Endothelial cell (in vitro differentiated cells): ENCODE data around the gene EHMT1. TPM values are rescaled to one million over a fixed set of nuclear protein-coding genes. Genes with fewer than 3 reads are reported as not detected.

Experiments
- DNase-seq: peaks from one replicate; pipeline ENCODE4 v3.0.0; 2021; ENCODE audit warnings: low spot score
- H3K27ac Mint-ChIP-seq: one replicate; pipeline ENCODE4 v1.8.0; 2021; ENCODE audit warnings: mixed read lengths, inconsistent platforms; ENCODE audit not compliant: unreplicated experiment
- H3K27me3 Mint-ChIP-seq: one replicate; pipeline ENCODE4 v1.8.0; 2021; ENCODE audit warnings: mild to moderate bottlenecking, moderate library complexity, mixed read lengths, inconsistent platforms; ENCODE audit not compliant: unreplicated experiment
- H3K36me3 Mint-ChIP-seq: one replicate; pipeline ENCODE4 v1.8.0; 2021; ENCODE audit warnings: mild to moderate bottlenecking, low read depth, mixed read lengths, inconsistent platforms; ENCODE audit not compliant: unreplicated experiment
- H3K4me1 Mint-ChIP-seq: one replicate; pipeline ENCODE4 v1.8.0; 2021; ENCODE audit warnings: mild to moderate bottlenecking, mixed read lengths, inconsistent platforms; ENCODE audit not compliant: unreplicated experiment
- H3K4me3 Mint-ChIP-seq: one replicate; pipeline ENCODE4 v1.8.0; 2021; ENCODE audit warnings: mild to moderate bottlenecking, mixed read lengths, inconsistent platforms; ENCODE audit not compliant: unreplicated experiment
- H3K9me3 Mint-ChIP-seq: one replicate; pipeline ENCODE4 v1.8.0; 2021; ENCODE audit warnings: mixed read lengths, inconsistent platforms; ENCODE audit not compliant: unreplicated experiment
- total RNA-seq: library from RNA; stranded (reverse); fragmentation: NEBNext Ultra II Directional; extraction: Animal tissue kit (Norgen Biotek cat#: 25700); gene quantifications from one replicate; pipeline ENCODE4 v1.2.1, GENCODE V29; 2021; ENCODE audit not compliant: unreplicated experiment
- TF ChIP-seq, protein P1 (sequence below): fragments of 200-600 bp; sonication (generic); IDR thresholded peaks from one replicate; pipeline ENCODE4 v1.5.0; 2021; ENCODE audit warnings: antibody characterized with exemption; ENCODE audit not compliant: unreplicated experiment

EHMT1 gene
- total RNA-seq, 1 donor from 2014 or later: 120 TPM

DNA sequence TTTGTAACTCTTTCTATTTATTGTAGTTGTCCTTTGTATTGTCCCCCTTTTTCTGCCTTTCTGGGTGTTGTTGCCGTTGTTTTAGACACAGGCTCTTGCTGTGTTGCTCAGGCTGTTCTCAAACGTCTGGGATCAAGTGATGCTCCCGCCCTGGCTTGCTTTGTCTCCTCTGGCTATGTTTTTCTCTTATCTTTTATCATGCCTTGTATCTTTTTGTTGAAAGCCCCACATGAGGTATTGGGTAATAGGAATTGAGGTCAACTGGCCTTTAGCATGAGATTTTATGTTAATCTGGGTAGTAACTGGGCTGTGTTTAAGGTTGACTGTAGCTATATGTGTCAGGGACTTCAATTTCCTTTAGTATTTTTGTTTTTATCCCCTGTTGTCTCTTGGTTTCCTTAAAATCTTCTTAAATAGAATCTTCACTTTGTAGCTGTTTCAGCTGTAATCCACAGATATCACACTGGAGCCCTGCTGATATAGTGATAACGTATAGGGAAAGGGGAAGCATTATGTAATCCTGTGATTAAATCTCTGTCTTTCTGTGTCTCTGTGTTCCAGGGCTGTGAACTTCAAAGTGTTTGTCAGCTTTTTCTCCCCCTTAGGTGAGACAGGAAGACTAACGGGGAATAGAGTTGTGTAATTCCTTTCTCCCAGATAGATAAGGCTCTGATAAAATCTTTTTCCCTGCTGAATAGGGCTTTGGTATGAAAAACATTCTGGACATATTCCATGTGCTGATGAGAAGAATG lies 232.9 kb downstream of the EHMT1 start:
- no peaks in the 10 kb centered on the region for H3K27me3 Mint-ChIP-seq
- no peak for DNase-seq
- peaks cover 6% of the 10 kb centered on the region for H3K4me1 Mint-ChIP-seq
- H3K9me3 Mint-ChIP-seq: no peaks in the 10 kb centered on the region
- H3K36me3 Mint-ChIP-seq: peaks cover 4% of the 10 kb centered on the region
- TF ChIP-seq, protein P1, sequence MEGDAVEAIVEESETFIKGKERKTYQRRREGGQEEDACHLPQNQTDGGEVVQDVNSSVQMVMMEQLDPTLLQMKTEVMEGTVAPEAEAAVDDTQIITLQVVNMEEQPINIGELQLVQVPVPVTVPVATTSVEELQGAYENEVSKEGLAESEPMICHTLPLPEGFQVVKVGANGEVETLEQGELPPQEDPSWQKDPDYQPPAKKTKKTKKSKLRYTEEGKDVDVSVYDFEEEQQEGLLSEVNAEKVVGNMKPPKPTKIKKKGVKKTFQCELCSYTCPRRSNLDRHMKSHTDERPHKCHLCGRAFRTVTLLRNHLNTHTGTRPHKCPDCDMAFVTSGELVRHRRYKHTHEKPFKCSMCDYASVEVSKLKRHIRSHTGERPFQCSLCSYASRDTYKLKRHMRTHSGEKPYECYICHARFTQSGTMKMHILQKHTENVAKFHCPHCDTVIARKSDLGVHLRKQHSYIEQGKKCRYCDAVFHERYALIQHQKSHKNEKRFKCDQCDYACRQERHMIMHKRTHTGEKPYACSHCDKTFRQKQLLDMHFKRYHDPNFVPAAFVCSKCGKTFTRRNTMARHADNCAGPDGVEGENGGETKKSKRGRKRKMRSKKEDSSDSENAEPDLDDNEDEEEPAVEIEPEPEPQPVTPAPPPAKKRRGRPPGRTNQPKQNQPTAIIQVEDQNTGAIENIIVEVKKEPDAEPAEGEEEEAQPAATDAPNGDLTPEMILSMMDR: no peak
- H3K27ac Mint-ChIP-seq: no peak overlapping the region
- H3K4me3 Mint-ChIP-seq: no peak overlapping the region

DNA sequence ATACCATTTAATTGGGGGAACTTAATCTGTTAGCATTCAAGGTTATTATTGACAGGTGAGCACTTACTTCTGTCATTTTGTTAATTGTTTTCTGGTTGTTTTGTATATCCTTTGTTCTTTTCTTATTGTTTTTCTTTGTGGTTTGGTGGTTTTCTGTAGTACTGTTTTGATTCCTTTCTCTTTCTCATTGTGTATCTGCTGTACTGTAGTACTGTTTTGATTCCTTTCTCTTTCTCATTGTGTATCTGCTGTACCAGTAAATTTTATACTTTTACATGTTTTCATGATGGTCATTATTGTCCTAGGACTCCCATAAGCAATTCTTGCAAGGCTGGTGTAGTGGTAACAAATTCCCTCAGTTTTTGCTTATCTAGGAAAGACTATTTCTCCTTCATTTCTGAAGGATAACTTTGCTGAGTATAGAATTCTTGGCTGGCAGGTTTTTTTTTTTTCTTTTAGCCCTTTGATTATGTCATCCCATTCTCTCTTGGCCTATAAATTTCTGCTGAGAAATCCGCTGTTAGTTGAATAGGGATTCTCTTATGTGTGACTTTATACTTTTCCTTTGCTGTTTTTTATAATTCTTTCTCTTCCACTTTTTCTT lies 234.7 kb downstream of the EHMT1 start:
- Mint-ChIP-seq H3K27ac (no peak overlapping the region), H3K9me3 (no peaks in the 10 kb centered on the region), H3K4me1 (peaks cover 6% of the 10 kb centered on the region), H3K36me3 (peaks cover 4% of the 10 kb centered on the region), H3K4me3 (no peak overlapping the region), H3K27me3 (no peaks in the 10 kb centered on the region)
- TF ChIP-seq, protein P1: no peak
- no peak for DNase-seq

- no peak overlapping the region for H3K4me3 Mint-ChIP-seq
- TF ChIP-seq, protein P1: no peak
- H3K36me3 Mint-ChIP-seq: peaks cover 10% of the 10 kb centered on the region
- no peaks in the 10 kb centered on the region for H3K4me1 Mint-ChIP-seq
- peaks cover 5% of the 10 kb centered on the region for H3K9me3 Mint-ChIP-seq
- H3K27me3 Mint-ChIP-seq: no peaks in the 10 kb centered on the region
- H3K27ac Mint-ChIP-seq: no peak overlapping the region
- DNase-seq: no peak
These were observed 241.6 kb downstream of the EHMT1 start for GRCh38 chr9:137860361-137860760.

- Mint-ChIP-seq H3K27me3 (no peaks in the 10 kb centered on the region), H3K4me3 (peak overlapping the region; percentile 6), H3K9me3 (no peaks in the 10 kb centered on the region), H3K36me3 (no peaks in the 10 kb centered on the region), H3K4me1 (peaks cover 4% of the 10 kb centered on the region), H3K27ac (peak overlapping the region; percentile 65)
- DNase-seq: no peak
- TF ChIP-seq, protein P1: no peak
These were observed 246.9 kb downstream of the EHMT1 start for GRCh38 chr9:137865581-137866145.
